ENCODE measurements around the gene KLHL2. TPM values are rescaled to one million over a fixed set of nuclear protein-coding genes. Genes with fewer than 3 reads are reported as not detected.
"Not testable (repeated sequence)": the region's sequence is repeated elsewhere in the genome, so short reads cannot be mapped to it uniquely, and the experiment has no call there.

KLHL2 gene
- total and polyA plus RNA-seq, 2 of the 13 experiments (the other 11 are each of a cell fraction or from before 2014, with no cell fraction given) = 9.2 to 17.6 TPM

GRCh38 chr4:165254771-165255170 lies 47.4 kb downstream of the KLHL2 start:
- H3K79me2 ChIP-seq (ENCODE audit: insufficient read depth, low read length); FAIRE-seq; H3K36me3 ChIP-seq (replicated peaks in 1 of 2; ENCODE audit: control insufficient read depth in 1 of 2, insufficient read depth in 2 of 2, low read length in 2 of 2); H2AFZ ChIP-seq (ENCODE audit: low read length); H3K4me3 ChIP-seq (replicated peaks in 1 of 3; ENCODE audit: insufficient read depth in 1 of 3, low read depth in 2 of 3, low read length in 3 of 3); H4K20me1 ChIP-seq (ENCODE audit: insufficient read depth, low read length); POLR2A ChIA-PET; H3K9ac ChIP-seq (ENCODE audit: insufficient read depth, low read depth, low read length); BruUV-seq (replicated peaks); H3K9me3 ChIP-seq (ENCODE audit: low read length); ATAC-seq; DNase-seq (ENCODE audit: low spot score); in situ Hi-C loops (cut with HindIII; ENCODE audit: extremely low pct_ligation_motif_present, low pct_unique_long_range_greater_than_20kb); CTCF ChIA-PET (ENCODE audit: low intra/inter-chr PET ratio, low total read pairs); H3K27me3 ChIP-seq (ENCODE audit: control insufficient read depth in 1 of 2, insufficient read depth in 2 of 2, low read length in 2 of 2): not testable (repeated sequence)
- intact Hi-C loops (cut with micrococcal nuclease; ENCODE audit: unreplicated experiment) = loop anchor here (5.0 kb wide), 1 partner anchor 73 kb away; the partner anchor contains the start of gene MSMO1
- Histone ChIP-seq H3K4me1 (ENCODE audit: insufficient read depth, low read length) (peaks cover 38% of the 10 kb centered on the region), H3K27ac (ENCODE audit: extremely low read length, insufficient read depth, low read length) (peak overlapping the region; percentile 86), H3K4me2 (ENCODE audit: low read depth, low read length) (peak overlapping the region; percentile 78)
- TF ChIP-seq MAFK (conservative IDR thresholded peaks at IDR 0.05 in 1 of 2, IDR thresholded peaks at IDR 0.05 in 1 of 2; ENCODE audit: low read length in 2 of 2) (peak; percentile 70 to 81), MAFF (IDR thresholded peaks at IDR 0.05; ENCODE audit: low read depth, low read length) (peak; percentile 79), NFE2 (CRISPR knock-in tag; IDR thresholded peaks at IDR 0.05) (peak; percentile 19; the same call in 1 of the 2 replicates), NFE2L2 (IDR thresholded peaks at IDR 0.05; ENCODE audit: low read length) (peak; percentile 50; the same call in 1 of the 2 replicates)
- WGBS (ENCODE audit: low lambda C conversion rate) = 92% methylated on average over 3 of the region's 3 CpGs

GRCh38 chr4:165255439-165255838 lies 48.1 kb downstream of the KLHL2 start:
- peak; percentile 58 for ATAC-seq
- FAIRE-seq; CTCF ChIA-PET (ENCODE audit: low intra/inter-chr PET ratio, low total read pairs); BruUV-seq (replicated peaks); H2AFZ ChIP-seq (ENCODE audit: low read length); H3K9me3 ChIP-seq (ENCODE audit: low read length); DNase-seq (ENCODE audit: low spot score); in situ Hi-C loops (cut with HindIII; ENCODE audit: extremely low pct_ligation_motif_present, low pct_unique_long_range_greater_than_20kb); H3K79me2 ChIP-seq (ENCODE audit: insufficient read depth, low read length); H3K36me3 ChIP-seq (replicated peaks in 1 of 2; ENCODE audit: control insufficient read depth in 1 of 2, insufficient read depth in 2 of 2, low read length in 2 of 2); H4K20me1 ChIP-seq (ENCODE audit: insufficient read depth, low read length); H3K27me3 ChIP-seq (ENCODE audit: control insufficient read depth in 1 of 2, insufficient read depth in 2 of 2, low read length in 2 of 2): not testable (repeated sequence)
- H3K9ac ChIP-seq (ENCODE audit: insufficient read depth, low read depth, low read length) = peak overlapping the region; percentile 55; the same call in 1 of the 2 replicates
- intact Hi-C loops (cut with micrococcal nuclease; ENCODE audit: unreplicated experiment) = loop anchor here (5.0 kb wide), 1 partner anchor 72 kb away; the partner anchor contains the start of gene MSMO1
- H3K4me3 ChIP-seq (replicated peaks in 1 of 3; ENCODE audit: insufficient read depth in 1 of 3, low read depth in 2 of 3, low read length in 3 of 3) = peak overlapping the region; percentile 36 to 56 (median 54); a peak in 5 of 6 replicates
- peak overlapping the region; percentile 86 for H3K27ac ChIP-seq (ENCODE audit: extremely low read length, insufficient read depth, low read length)
- WGBS (ENCODE audit: low lambda C conversion rate) = 29% methylated on average over 4 of the region's 4 CpGs
- peak overlapping the region; percentile 78 for H3K4me2 ChIP-seq (ENCODE audit: low read depth, low read length)
- peaks cover 38% of the 10 kb centered on the region for H3K4me1 ChIP-seq (ENCODE audit: insufficient read depth, low read length)
- POLR2A ChIA-PET = interaction anchor here (1.3 kb wide), 1 partner anchor 11 kb away, joined by 5 read pairs; no protein-coding TSS in a partner anchor
